Neural progenitor cell (in vitro differentiated cells): Measurements from ENCODE around the gene CHGA. TPM values are rescaled to one million over a fixed set of nuclear protein-coding genes. Genes with fewer than 3 reads are reported as not detected.

Experiments used
- DNase-seq: peaks from one replicate; pipeline ENCODE4 v3.0.0-alpha.2; 2016; ENCODE audit warnings: low spot score
- H2AFZ ChIP-seq: fragments of 200-600 bp; sonication (generic); replicated peaks from 2 replicates; pipeline ENCODE4 v1.6.1; 2016; ENCODE audit warnings: antibody characterized with exemption
- H3F3A ChIP-seq: fragments of 200-600 bp; sonication (generic); 2 replicates; pipeline ENCODE4 v1.6.1; 2016; ENCODE audit warnings: antibody characterized with exemption, low read depth
- H3K27ac ChIP-seq: fragments of 200-600 bp; sonication (generic); 2 replicates; pipeline ENCODE4 v1.5.1; 2016; ENCODE audit warnings: mild to moderate bottlenecking
- H3K27me3 ChIP-seq: fragments of 200-600 bp; sonication (generic); 2 replicates; pipeline ENCODE4 v1.6.1; 2016; ENCODE audit warnings: mild to moderate bottlenecking, moderate library complexity
- H3K36me3 ChIP-seq: fragments of 200-600 bp; sonication (generic); 2 replicates; pipeline ENCODE4 v1.5.1; 2016
- H3K4me1 ChIP-seq: fragments of 200-600 bp; sonication (generic); 2 replicates; pipeline ENCODE4 v1.6.1; 2016; ENCODE audit warnings: mixed run types
- H3K4me2 ChIP-seq: fragments of 200-600 bp; sonication (generic); 2 replicates; pipeline ENCODE4 v1.6.1; 2016
- H3K4me3 ChIP-seq: fragments of 200-600 bp; sonication (generic); 2 replicates; pipeline ENCODE4 v1.5.1; 2016
- H3K79me2 ChIP-seq: fragments of 200-600 bp; sonication (generic); 2 replicates; pipeline ENCODE4 v1.6.1; 2016; ENCODE audit warnings: low read depth
- H3K9ac ChIP-seq: fragments of 200-600 bp; sonication (generic); 2 replicates; pipeline ENCODE4 v1.6.1; 2016
- H3K9me3 ChIP-seq: fragments of 200-600 bp; sonication (generic); 2 replicates; pipeline ENCODE4 v1.5.1; 2016; ENCODE audit warnings: low read depth
- H4K20me1 ChIP-seq: fragments of 200-600 bp; sonication (generic); 2 replicates; pipeline ENCODE4 v1.6.1; 2016; ENCODE audit warnings: low read depth
- H3K27ac Mint-ChIP-seq: 3 replicates; pipeline ENCODE4 v1.8.0; 2021; ENCODE audit warnings: mixed read lengths
- H3K27me3 Mint-ChIP-seq: 2 replicates; pipeline ENCODE4 v1.8.0; 2022; ENCODE audit warnings: low read depth, mild to moderate bottlenecking, inconsistent platforms, moderate library complexity, mixed read lengths; ENCODE audit not compliant: insufficient read depth
- H3K36me3 Mint-ChIP-seq: 3 replicates; pipeline ENCODE4 v1.8.0; 2021; ENCODE audit warnings: mixed read lengths
- H3K4me1 Mint-ChIP-seq: 3 replicates; pipeline ENCODE4 v1.8.0; 2021; ENCODE audit warnings: mixed read lengths
- H3K4me3 Mint-ChIP-seq: 3 replicates; pipeline ENCODE4 v1.8.0; 2021; ENCODE audit warnings: mild to moderate bottlenecking, moderate library complexity, mixed read lengths
- H3K9me3 Mint-ChIP-seq: 3 replicates; pipeline ENCODE4 v1.8.0; 2020; ENCODE audit warnings: mixed read lengths
- CTCF ChIP-seq: fragments of 200-600 bp; sonication (generic); IDR thresholded peaks from 2 replicates; pipeline ENCODE4 v1.5.1; 2017; ENCODE audit warnings: antibody characterized with exemption, mild to moderate bottlenecking
- EZH2 ChIP-seq: fragments of 200-600 bp; sonication (generic); IDR thresholded peaks from 2 replicates; pipeline ENCODE4 v1.6.1; 2017; ENCODE audit warnings: antibody characterized with exemption, mild to moderate bottlenecking, moderate library complexity
- EZH2phosphoT487 ChIP-seq: fragments of 200-600 bp; sonication (generic); IDR thresholded peaks from 2 replicates; pipeline ENCODE4 v1.6.1; 2017; ENCODE audit warnings: antibody characterized with exemption
- total RNA-seq: library from RNA; depleted of rRNA; stranded (reverse); fragments of >200 nt; gene quantifications from 2 replicates; pipeline ENCODE4 v1.2.3, GENCODE V29; 2015; ENCODE audit warnings: low replicate concordance

CHGA gene
- total RNA-seq, 1 donor from 2014 or later = not detected

GRCh38 chr14:92906823-92907222 lies 16.1 kb upstream of the CHGA start:
- no peak overlapping the region for H3K27ac ChIP-seq
- H3K4me1 Mint-ChIP-seq = peaks cover 7% of the 10 kb centered on the region
- H3K4me2 ChIP-seq = no peak overlapping the region
- H3K9me3 Mint-ChIP-seq = no peaks in the 10 kb centered on the region
- no peak overlapping the region for H3K4me3 ChIP-seq
- H3K9me3 ChIP-seq = no peaks in the 10 kb centered on the region
- no peak for DNase-seq
- peaks cover 23% of the 10 kb centered on the region for H3K27me3 ChIP-seq
- no peaks in the 10 kb centered on the region for H3K36me3 Mint-ChIP-seq
- no peaks in the 10 kb centered on the region for H3K36me3 ChIP-seq
- H3K4me1 ChIP-seq = peaks cover 6% of the 10 kb centered on the region
- no peak overlapping the region for H3K27ac Mint-ChIP-seq
- H3K9ac ChIP-seq = no peak overlapping the region
- peaks cover 11% of the 10 kb centered on the region for H3K27me3 Mint-ChIP-seq
- no peak overlapping the region for H3K4me3 Mint-ChIP-seq
- no peaks in the 10 kb centered on the region for H4K20me1 ChIP-seq
- H2AFZ ChIP-seq = no peak overlapping the region
- no peaks in the 10 kb centered on the region for H3F3A ChIP-seq
- no peak for TF ChIP-seq CTCF
- TF ChIP-seq EZH2 = no peak
- TF ChIP-seq EZH2phosphoT487 = no peak
- no peaks in the 10 kb centered on the region for H3K79me2 ChIP-seq

- Histone ChIP-seq H2AFZ (no peak overlapping the region), H3K4me3 (no peak overlapping the region), H3F3A (no peaks in the 10 kb centered on the region), H3K27ac (no peak overlapping the region), H3K4me2 (no peak overlapping the region), H3K4me1 (peaks cover 6% of the 10 kb centered on the region), H3K9ac (no peak overlapping the region), H3K79me2 (no peaks in the 10 kb centered on the region), H3K36me3 (no peaks in the 10 kb centered on the region), H3K27me3 (peaks cover 17% of the 10 kb centered on the region), H4K20me1 (no peaks in the 10 kb centered on the region), H3K9me3 (no peaks in the 10 kb centered on the region)
- H3K27me3 Mint-ChIP-seq = peaks cover 11% of the 10 kb centered on the region
- no peaks in the 10 kb centered on the region for H3K36me3 Mint-ChIP-seq
- H3K4me3 Mint-ChIP-seq = no peak overlapping the region
- H3K4me1 Mint-ChIP-seq = peaks cover 6% of the 10 kb centered on the region
- H3K9me3 Mint-ChIP-seq = peaks cover under 1% of the 10 kb centered on the region
- TF ChIP-seq EZH2 (no peak), CTCF (no peak), EZH2phosphoT487 (no peak)
- H3K27ac Mint-ChIP-seq = no peak overlapping the region
- no peak for DNase-seq
Observed at GRCh38 chr14:92907316-92907911, 15.5 kb upstream of the CHGA start.

GRCh38 chr14:92914087-92914656 lies 8.8 kb upstream of the CHGA start:
- Mint-ChIP-seq H3K27ac (no peak overlapping the region), H3K36me3 (no peaks in the 10 kb centered on the region), H3K4me1 (no peaks in the 10 kb centered on the region), H3K9me3 (peaks cover 4% of the 10 kb centered on the region), H3K27me3 (peaks cover 22% of the 10 kb centered on the region), H3K4me3 (no peak overlapping the region)
- H3K27ac ChIP-seq = no peak overlapping the region
- H2AFZ ChIP-seq = no peak overlapping the region
- H4K20me1 ChIP-seq = peaks cover 5% of the 10 kb centered on the region
- H3K36me3 ChIP-seq = no peaks in the 10 kb centered on the region
- peaks cover 46% of the 10 kb centered on the region for H3K27me3 ChIP-seq
- H3K4me3 ChIP-seq = no peak overlapping the region
- H3K4me2 ChIP-seq = no peak overlapping the region
- no peaks in the 10 kb centered on the region for H3K4me1 ChIP-seq
- H3K79me2 ChIP-seq = no peaks in the 10 kb centered on the region
- H3K9me3 ChIP-seq = no peaks in the 10 kb centered on the region
- no peaks in the 10 kb centered on the region for H3F3A ChIP-seq
- peak; percentile 86 for DNase-seq
- TF ChIP-seq EZH2phosphoT487 = no peak
- no peak for TF ChIP-seq EZH2
- no peak for TF ChIP-seq CTCF
- no peak overlapping the region for H3K9ac ChIP-seq
